Effector memory CD8-positive, alpha-beta T cell (primary cell): Measurements from ENCODE around the gene FUT1.
"Not testable (repeated sequence)": the region's sequence is repeated elsewhere in the genome, so short reads cannot be mapped to it uniquely, and the experiment has no call there.

ENCODE experiments used
- ATAC-seq: fragments of 150-1000 bp; cut with Tn5 transposase; replicated peaks from 2 replicates; pipeline ENCODE4 v1.10.0; 2021; ENCODE audit warnings: mild to moderate bottlenecking, moderate library complexity
- DNase-seq, 3 experiments: peaks; one replicate each; pipeline ENCODE4 v3.0.0; 2021
- H3K27ac Mint-ChIP-seq, 2 donors: one replicate each; pipeline ENCODE4 v1.8.0; 2022; ENCODE audit warnings: mild to moderate bottlenecking in 2 of 2, mixed read lengths in 2 of 2, moderate library complexity in 2 of 2
- H3K27me3 Mint-ChIP-seq, 2 donors: one replicate each; pipeline ENCODE4 v1.8.0; 2022; ENCODE audit warnings: mixed read lengths in 2 of 2
- H3K36me3 Mint-ChIP-seq: one replicate; pipeline ENCODE4 v1.8.0; 2022; ENCODE audit warnings: mild to moderate bottlenecking, moderate library complexity, mixed read lengths; ENCODE audit not compliant: insufficient read depth
- H3K4me1 Mint-ChIP-seq, 2 donors: one replicate each; pipeline ENCODE4 v1.8.0; 2022; ENCODE audit warnings: low read depth in 2 of 2, mixed read lengths in 2 of 2
- H3K4me3 Mint-ChIP-seq, 2 donors: one replicate each; pipeline ENCODE4 v1.8.0; 2022; ENCODE audit warnings: mild to moderate bottlenecking in 2 of 2, mixed read lengths in 2 of 2, moderate library complexity in 2 of 2
- H3K9me3 Mint-ChIP-seq, 2 donors: one replicate each; pipeline ENCODE4 v1.8.0; 2022; ENCODE audit warnings: mixed read lengths in 2 of 2

FUT1 gene

GRCh38 chr19:48728911-48729664 lies 23.4 kb downstream of the FUT1 start:
- Mint-ChIP-seq H3K27ac (no peak overlapping the region), H3K36me3 (peaks cover 9% of the 10 kb centered on the region), H3K4me3 (no peak overlapping the region), H3K4me1 (peaks cover 17 to 22% of the 10 kb centered on the region in 2 donors), H3K27me3 (peaks cover 6 to 9% of the 10 kb centered on the region in 2 donors), H3K9me3 (peaks cover 6 to 8% of the 10 kb centered on the region in 2 donors)
- DNase-seq (no peak), ATAC-seq (no peak)

- peak overlapping the region; percentile 14 to 47 for H3K27ac Mint-ChIP-seq
- H3K27me3 Mint-ChIP-seq, result no peaks in the 10 kb centered on the region
- H3K9me3 Mint-ChIP-seq, result peaks cover 6 to 8% of the 10 kb centered on the region in 2 donors
- ATAC-seq (peak; percentile 79), DNase-seq (no peak)
- H3K4me3 Mint-ChIP-seq, result no peak overlapping the region
- H3K36me3 Mint-ChIP-seq, result peaks cover 6% of the 10 kb centered on the region
- peaks cover 17 to 22% of the 10 kb centered on the region in 2 donors for H3K4me1 Mint-ChIP-seq
These were observed 25.9 kb downstream of the FUT1 start for GRCh38 chr19:48726556-48726955.

GRCh38 chr19:48724796-48725753 lies 27.4 kb downstream of the FUT1 start:
- Mint-ChIP-seq H3K36me3 (peaks cover 6% of the 10 kb centered on the region), H3K9me3 (peaks cover 6 to 8% of the 10 kb centered on the region in 2 donors), H3K4me3 (peak overlapping the region; percentile 18 to 37), H3K4me1 (peaks cover 25 to 29% of the 10 kb centered on the region in 2 donors), H3K27me3 (no peaks in the 10 kb centered on the region), H3K27ac (peak overlapping the region; percentile 1 to 63)
- peak; percentile 23 to 44 (median 26) for DNase-seq
- peak; percentile 43 for ATAC-seq

- Mint-ChIP-seq H3K4me1 (peaks cover 25% of the 10 kb centered on the region in 2 donors), H3K27me3 (no peaks in the 10 kb centered on the region), H3K36me3 (peaks cover 10% of the 10 kb centered on the region), H3K9me3 (peaks cover 6 to 8% of the 10 kb centered on the region in 2 donors), H3K4me3 (no peak overlapping the region), H3K27ac (no peak overlapping the region)
- no peak for ATAC-seq
- no peak for DNase-seq
These were observed 30.2 kb downstream of the FUT1 start for GRCh38 chr19:48722196-48722708.

- Mint-ChIP-seq H3K9me3 (peaks cover 6 to 8% of the 10 kb centered on the region in 2 donors), H3K27ac (peak overlapping the region; percentile 94 to 95), H3K27me3 (no peaks in the 10 kb centered on the region), H3K4me3 (peak overlapping the region; percentile 93 to 94), H3K4me1 (peaks cover 15 to 18% of the 10 kb centered on the region in 2 donors), H3K36me3 (peaks cover 4% of the 10 kb centered on the region)
- peak; percentile 86 for ATAC-seq
- DNase-seq, result peak; percentile 81 to 87 (median 83)
These were observed 31.7 kb downstream of the FUT1 start for GRCh38 chr19:48720613-48721296.

GRCh38 chr19:48720251-48720612 lies 32.2 kb downstream of the FUT1 start:
- peaks cover 4% of the 10 kb centered on the region for H3K36me3 Mint-ChIP-seq
- H3K4me3 Mint-ChIP-seq, result peak overlapping the region; percentile 93 to 94
- peak overlapping the region; percentile 94 to 95 for H3K27ac Mint-ChIP-seq
- H3K27me3 Mint-ChIP-seq, result no peaks in the 10 kb centered on the region
- ATAC-seq (peak; percentile 3), DNase-seq (no peak)
- peaks cover 12 to 14% of the 10 kb centered on the region in 2 donors for H3K4me1 Mint-ChIP-seq
- H3K9me3 Mint-ChIP-seq, result peaks cover 4 to 6% of the 10 kb centered on the region in 2 donors

- no peak for ATAC-seq
- Mint-ChIP-seq H3K27ac (peak within 1 kb of the TSS; percentile 94 to 95), H3K4me1 (peaks cover 12 to 15% of the 10 kb centered on the region in 2 donors)
These were observed 32.9 kb downstream of the FUT1 start, which contains the start of gene MAMSTR for GRCh38 chr19:48719263-48720171. Gene MAMSTR, minus strand, starts transcription at chr19:48719725. Its CDS starts 694 bp downstream, at chr19:48719031.

GRCh38 chr19:48718711-48719231 lies 33.7 kb downstream of the FUT1 start:
- Mint-ChIP-seq H3K27ac (no peak overlapping the region), H3K4me3 (no peak overlapping the region), H3K4me1 (peaks cover 13 to 16% of the 10 kb centered on the region in 2 donors), H3K9me3 (no peaks in the 10 kb centered on the region), H3K27me3 (no peaks in the 10 kb centered on the region), H3K36me3 (peaks cover 4% of the 10 kb centered on the region)
- ATAC-seq (no peak), DNase-seq (no peak)

More at GRCh38 chr19:48719263-48720171, 32.9 kb downstream of the FUT1 start, which contains the start of gene MAMSTR:
- Mint-ChIP-seq H3K4me3 (peak within 1 kb of the TSS; percentile 93 to 94), H3K27me3 (no peaks in the 10 kb centered on the region), H3K9me3 (no peaks in the 10 kb centered on the region), H3K36me3 (peaks cover 4% of the 10 kb centered on the region)
- DNase-seq, result no peak

GRCh38 chr19:48718106-48718505 lies 34.3 kb downstream of the FUT1 start:
- not testable (repeated sequence) for H3K9me3 Mint-ChIP-seq, DNase-seq, H3K4me3 Mint-ChIP-seq, H3K36me3 Mint-ChIP-seq, H3K27ac Mint-ChIP-seq, ATAC-seq, H3K27me3 Mint-ChIP-seq
- peaks cover 17 to 18% of the 10 kb centered on the region in 2 donors for H3K4me1 Mint-ChIP-seq

GRCh38 chr19:48716562-48717291 lies 35.7 kb downstream of the FUT1 start:
- ATAC-seq (no peak), DNase-seq (no peak)
- Mint-ChIP-seq H3K9me3 (no peaks in the 10 kb centered on the region), H3K27ac (no peak overlapping the region), H3K4me1 (peaks cover 20 to 21% of the 10 kb centered on the region in 2 donors), H3K27me3 (no peaks in the 10 kb centered on the region), H3K36me3 (peaks cover 4% of the 10 kb centered on the region), H3K4me3 (no peak overlapping the region)

- Mint-ChIP-seq H3K4me3 (no peak overlapping the region), H3K27ac (peak overlapping the region in 1 of 2 donors; percentile 92), H3K27me3 (no peaks in the 10 kb centered on the region), H3K36me3 (peaks cover 4% of the 10 kb centered on the region), H3K9me3 (no peaks in the 10 kb centered on the region), H3K4me1 (peaks cover 15 to 18% of the 10 kb centered on the region in 2 donors)
- no peak for ATAC-seq
- DNase-seq, result no peak
These were observed 36.7 kb downstream of the FUT1 start for GRCh38 chr19:48715681-48716171.
